Dermis blood vessel endothelial cell (primary cell): ENCODE measurements around the gene SLC44A3. TPM values are rescaled to one million over a fixed set of nuclear protein-coding genes. Genes with fewer than 3 reads are reported as not detected.

ENCODE experiments used
- DNase-seq: peaks from one replicate; pipeline ENCODE4 v3.0.0; 2010
- total RNA-seq: library from RNA; depleted of rRNA; stranded (reverse); fragments of >200 nt; gene quantifications from 2 replicates; pipeline ENCODE4 v1.2.3, GENCODE V29; 2014

SLC44A3 gene, protein sequence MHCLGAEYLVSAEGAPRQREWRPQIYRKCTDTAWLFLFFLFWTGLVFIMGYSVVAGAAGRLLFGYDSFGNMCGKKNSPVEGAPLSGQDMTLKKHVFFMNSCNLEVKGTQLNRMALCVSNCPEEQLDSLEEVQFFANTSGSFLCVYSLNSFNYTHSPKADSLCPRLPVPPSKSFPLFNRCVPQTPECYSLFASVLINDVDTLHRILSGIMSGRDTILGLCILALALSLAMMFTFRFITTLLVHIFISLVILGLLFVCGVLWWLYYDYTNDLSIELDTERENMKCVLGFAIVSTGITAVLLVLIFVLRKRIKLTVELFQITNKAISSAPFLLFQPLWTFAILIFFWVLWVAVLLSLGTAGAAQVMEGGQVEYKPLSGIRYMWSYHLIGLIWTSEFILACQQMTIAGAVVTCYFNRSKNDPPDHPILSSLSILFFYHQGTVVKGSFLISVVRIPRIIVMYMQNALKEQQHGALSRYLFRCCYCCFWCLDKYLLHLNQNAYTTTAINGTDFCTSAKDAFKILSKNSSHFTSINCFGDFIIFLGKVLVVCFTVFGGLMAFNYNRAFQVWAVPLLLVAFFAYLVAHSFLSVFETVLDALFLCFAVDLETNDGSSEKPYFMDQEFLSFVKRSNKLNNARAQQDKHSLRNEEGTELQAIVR
- 2.9 and 3.0 TPM in 2 replicates for total RNA-seq

DNA sequence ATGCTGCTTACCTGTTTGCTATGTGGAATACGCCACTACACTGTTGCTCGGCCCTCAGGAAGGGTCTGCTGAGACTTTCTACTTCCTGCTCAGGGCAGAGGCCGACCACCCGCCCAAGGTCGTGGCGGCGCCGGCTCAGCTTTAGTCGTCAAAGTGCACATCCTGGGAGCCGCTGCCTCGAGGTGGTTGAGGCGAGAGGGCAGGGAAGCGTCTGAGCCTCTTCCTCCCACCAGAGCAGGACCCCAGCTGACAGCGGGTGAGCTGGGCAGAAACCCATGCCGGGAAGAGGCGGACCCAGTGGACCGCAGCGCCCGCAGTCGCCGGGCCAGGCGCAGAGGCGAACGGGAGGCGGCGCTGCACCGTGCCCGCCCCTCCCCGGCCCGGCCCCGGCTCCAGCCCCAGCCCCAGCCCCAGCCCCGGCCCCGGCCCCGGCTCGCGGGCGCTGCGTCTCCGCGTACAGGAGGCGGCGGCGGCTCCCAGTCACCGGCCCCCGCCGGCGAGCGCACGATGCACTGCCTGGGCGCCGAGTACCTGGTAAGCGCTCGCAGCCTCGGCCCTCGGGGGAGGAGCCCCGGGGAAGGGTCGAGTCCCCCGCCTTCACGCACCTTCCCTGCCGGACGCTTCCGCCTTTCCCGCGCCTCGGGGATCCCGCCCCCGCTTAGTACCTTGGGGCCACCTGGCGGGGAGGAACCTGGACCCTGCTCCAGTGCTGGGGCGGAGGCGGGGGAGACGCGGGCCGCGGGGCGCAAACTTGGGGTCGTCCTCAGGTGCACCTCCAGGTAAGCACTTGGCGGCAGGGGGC lies at the start of gene SLC44A3:
Gene SLC44A3, plus strand, starts transcription at position 413 of the 802 bp plus-strand sequence. Its CDS starts 95 bp downstream, at position 508.
- peak; percentile 55 for DNase-seq

DNA sequence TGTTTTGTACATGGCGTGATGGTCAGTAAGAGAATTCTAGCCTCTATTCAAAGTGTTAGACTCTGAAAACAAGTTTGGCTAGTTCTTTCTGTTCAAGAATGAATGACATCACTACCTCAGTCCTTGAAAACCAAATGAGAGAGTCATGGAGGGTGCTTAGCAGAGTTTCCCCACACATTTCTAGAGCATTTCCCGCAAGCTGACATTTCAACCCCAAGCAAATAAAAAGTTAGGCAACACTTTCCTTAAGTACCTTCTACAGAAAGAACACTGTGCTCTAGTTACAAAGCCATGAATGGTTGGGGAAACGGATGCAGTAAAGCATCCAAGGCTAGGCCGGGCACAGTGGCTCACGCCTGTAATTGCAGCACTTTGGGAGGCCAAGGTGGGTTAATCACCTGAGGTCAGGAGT lies 47.9 kb upstream of the SLC44A3 start:
- DNase-seq: no peak

DNA sequence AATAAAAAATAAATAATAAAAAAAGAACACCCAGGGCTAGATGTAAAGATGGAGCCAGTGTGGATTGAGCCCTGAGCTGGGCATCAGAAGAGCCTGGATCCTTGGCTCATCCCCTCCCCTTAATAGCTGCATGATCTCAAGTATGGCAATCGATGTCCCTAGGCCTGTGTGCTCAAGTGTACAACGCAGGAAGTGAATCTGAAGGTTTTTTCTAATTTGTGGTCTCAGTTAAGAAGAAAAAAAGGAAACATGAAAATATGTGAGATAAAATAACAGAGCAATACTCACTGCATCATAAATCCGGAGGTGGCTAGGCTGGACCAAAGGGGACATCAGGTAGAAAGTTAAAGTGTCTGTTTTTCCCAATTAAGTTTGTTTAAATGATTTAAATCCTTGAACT lies 47.3 kb upstream of the SLC44A3 start:
- no peak for DNase-seq

DNA sequence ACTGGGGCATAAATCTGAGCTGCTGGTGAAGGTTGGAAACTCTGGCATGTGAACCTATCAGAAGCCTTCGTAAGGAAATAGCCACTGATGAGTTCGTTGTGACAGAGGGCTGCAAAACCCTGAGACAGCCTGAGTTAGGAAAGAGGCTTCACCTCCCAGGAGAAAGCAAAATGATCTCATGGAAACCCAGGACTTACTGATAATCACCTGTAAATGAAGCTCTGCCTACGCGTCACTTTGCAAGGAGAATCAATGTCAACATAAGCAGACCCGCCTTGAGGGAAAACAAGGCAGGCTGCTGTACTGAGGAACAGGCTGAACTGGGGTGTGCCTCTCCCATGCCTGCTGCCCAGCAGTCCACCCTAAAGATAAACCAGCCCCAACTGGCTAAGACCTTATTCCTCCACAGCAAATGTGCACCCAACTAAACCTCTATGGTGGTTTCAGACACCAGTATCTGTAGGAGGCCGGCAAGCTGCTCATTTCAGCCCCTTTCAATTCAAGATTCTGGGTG lies 46.8 kb upstream of the SLC44A3 start:
- no peak for DNase-seq

DNA sequence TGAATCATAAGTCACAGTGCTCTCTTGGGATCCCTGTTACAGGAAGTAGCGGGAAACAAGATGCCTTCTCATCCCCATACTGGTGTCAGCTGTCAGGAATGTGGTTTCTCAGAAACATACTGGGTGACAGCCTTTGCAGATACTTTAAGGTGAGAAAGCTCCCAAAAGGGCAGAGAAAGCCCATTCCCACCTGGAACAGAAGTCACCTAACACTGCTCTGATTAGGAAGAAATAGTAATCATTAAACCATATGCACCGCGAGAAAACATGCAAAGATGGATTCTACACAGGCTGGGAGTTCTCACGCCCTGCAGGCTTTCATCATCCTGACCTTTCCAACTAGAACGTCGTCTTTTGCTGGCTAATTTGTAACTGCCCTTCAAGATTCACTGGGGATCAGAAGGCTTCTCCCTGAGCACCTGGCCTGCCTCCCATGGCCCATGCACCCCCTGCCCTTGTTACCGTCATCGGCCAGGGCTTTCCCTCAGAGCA lies 46.2 kb upstream of the SLC44A3 start:
- no peak for DNase-seq

DNA sequence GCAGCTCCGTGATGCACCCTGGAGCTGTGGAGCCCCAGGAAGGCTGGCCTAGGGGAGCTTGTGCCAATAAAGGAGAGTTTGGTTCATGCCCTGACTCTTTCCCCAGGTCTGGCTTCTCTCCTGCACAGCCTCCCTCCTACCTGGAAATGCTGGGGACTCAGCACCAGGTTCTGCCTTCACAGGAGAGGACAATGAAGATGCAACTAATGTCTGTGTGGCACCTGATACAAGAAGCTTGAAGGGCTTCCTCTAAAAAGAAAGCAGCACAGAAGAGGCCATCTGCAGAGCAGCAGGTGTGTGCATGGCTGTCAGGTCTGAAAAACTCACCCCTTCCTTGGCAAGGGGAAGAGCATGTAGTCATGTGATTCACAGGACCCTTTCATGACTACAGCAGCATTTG lies 43.7 kb upstream of the SLC44A3 start:
- no peak for DNase-seq

DNA sequence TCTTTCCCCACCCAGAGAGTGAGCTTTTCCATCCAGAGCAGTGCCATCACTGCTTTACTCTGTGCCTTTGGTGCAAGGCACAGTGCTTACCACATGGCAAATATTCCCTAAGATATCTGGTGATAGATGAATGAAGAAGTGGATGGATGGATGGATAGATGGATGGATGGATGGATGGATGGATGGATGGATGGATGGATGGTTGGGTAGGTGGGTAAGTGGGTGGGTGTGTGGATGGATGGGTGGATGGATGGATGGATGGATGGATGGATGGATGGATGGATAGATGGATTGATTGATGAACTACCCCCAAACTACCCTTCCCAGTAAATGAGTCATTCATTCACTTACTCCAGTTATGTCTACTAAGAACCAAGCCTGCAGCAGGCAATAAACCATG lies 42.9 kb upstream of the SLC44A3 start:
- DNase-seq: no peak

DNA sequence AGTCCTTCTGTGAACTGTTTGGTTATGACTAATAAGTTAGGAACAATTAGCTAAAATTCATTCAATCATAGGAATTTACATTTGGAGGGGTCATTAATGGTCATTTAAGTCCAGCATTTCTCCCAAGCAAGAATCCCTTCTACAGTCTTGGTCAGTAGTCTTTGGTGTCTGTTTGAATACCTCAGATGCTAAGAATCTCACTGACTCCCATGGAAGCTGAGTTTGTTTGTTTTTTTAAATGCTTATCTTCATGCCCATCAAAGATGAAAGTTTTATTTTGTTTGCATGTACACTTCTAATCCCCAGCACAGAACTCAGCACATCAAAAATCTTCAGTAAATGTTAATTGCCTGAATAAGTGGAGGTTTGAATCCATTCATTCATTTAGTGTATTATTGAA lies 41.3 kb upstream of the SLC44A3 start:
- DNase-seq: no peak

DNA sequence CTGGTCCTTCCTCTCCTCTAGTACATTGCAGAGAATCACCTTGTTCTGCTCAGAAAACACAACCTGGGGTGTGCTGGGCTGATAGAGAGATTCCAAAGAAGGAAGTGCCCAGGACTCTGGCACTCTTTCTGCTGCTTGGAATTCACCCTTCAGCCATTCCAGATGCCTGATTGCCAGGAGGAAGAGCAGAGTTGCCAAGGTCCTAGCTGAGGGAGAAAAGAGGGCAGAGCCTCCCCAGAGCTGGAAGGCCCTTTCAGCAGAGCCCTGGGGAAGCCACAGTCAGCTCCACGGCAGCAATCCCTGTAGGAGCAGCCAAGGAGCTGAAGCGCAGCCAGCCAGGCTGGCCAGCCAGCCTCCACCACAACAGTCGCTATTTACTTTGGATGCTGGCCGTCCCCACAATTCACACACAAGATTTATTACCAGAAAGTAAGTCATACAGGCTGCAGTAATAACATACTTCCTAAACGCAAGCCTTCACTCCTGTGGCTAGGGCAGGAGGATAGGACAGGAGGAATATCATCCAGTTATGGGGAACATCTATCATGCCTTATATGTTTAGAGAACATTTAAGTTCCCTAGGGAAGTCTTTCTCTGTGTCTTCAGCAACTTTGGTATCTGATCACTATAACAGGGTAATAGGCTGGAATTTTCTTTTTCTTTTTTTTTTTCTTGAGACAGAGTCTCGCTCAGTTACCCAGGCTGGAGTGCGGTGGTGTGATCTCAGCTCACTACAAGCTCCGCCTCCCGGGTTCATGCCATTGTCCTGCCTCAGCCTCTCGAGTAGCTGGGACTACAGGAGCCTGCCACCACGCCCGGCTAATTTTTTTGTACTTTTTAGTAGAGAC lies 36.6 kb upstream of the SLC44A3 start:
- no peak for DNase-seq

DNA sequence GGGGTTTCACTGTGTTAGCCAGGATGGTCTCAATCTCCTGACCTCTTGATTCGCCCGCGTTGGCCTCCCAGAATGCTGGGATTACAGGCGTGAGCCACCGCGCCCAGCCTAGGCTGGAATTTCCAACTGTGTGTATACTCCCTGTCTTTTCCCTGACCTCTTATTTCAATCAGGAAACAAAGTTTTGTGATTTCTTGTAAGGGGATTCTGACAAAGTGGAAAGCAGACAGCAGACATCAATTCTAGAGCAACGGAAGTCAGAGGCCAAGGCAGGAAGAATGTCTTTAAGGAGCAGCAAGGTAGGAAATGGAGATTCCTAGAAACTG lies 36.0 kb upstream of the SLC44A3 start:
- no peak for DNase-seq

DNA sequence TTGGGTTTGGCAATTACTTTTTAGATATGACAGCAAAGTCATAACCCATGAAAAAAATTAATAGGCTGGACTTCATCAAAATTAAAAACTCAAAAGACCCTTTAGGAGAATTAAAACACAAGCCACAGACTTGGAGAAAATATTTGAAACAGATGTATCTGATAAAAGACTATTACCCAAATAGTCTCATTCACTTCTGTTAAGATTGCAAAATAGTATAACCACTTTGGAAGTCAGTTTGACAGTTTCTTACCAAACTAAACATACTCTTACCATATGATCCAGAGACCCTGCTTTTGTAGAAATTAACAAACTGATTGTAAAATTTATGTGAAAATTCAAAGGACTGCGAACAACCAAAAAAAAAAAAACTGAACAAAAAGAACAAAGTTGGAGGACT lies 32.5 kb upstream of the SLC44A3 start:
- no peak for DNase-seq

DNA sequence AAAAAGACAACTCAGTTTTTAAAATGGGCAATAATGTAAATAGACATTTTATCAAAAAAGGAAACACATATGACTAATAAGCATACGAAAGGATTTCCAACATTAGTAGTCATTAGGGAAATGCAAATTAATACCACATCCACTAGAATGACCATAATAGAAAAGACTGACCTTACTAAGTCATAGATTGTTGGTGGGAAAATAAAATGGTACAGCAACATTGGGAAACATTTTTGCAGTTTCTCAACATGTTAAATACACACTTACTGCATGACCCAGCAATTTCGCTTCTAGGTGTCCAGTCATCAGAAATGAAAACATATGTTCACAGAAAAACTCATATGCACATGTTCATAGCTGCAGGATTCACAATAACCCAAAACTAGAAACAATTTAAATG lies 29.9 kb upstream of the SLC44A3 start:
- no peak for DNase-seq

DNA sequence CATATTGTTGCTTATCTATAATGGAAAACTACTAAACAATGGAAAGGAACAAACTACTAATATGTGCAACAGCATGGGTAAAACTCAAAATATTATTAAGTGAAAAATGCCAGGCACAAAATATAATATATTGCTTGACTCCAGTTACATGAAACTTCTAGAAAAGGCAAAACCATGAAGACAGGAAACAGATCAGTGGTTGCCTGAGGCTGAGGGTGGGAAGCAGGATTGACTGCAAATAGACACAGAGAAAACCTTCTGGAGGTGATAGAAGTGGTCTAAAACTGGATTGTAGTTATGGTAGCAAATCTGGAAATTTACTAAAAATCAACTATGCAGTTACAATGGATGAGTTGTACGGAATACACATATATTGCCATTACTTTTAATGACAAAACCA lies 29.5 kb upstream of the SLC44A3 start:
- no peak for DNase-seq

DNA sequence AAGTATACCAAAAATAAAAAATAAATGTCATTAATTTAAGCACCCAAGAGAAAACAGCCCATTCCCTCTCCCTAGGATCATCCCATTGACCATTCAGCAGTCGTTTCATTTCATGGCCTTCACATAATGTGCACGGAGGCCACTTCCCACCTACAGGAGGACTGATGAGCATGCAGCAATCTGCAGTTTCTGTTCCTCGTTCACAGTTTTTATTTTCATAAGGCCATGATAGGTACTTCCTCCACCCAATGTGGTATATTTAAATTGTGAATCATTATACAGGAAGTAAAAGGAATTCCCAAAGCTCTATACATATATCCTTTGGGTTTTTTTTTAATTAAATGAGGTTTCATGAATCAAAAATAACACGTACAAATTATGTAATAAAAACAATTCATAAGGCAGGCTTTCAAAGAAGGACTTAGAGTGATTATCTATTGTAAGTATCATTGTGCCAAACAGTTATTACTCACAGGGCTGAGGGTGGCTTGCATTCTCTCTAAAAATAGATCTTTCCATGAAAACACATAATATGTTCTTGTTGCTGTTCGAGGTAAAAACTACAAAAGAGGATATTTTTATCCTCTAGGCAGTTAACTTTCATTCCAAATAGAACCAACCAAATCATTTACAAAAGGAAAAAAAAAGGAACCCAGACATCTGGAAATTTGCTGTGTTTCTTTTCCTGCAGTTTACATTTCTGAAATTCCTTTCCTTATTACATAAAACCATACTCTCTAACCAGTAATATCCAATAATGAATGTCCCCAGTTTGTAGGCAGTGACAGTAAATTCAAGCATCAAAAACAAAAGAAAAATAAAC lies 27.5 kb upstream of the SLC44A3 start:
- peak; percentile 76 for DNase-seq

DNA sequence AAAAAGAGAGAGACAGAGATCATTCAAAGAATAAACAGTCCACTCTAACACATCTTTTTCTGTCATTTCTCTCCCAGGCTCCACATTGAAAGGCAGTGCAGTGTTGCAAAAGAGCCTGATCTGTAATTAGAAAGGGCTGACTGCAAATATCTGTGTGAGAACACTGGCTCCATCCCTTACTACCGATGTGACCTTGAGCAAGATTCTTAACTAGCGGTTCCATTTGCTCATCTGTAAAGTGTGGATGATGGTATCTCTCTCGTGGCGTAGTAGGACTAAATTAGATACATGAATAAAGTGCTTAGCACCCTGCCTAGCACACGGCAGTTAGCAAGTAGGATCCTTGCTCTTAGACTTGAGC lies 26.9 kb upstream of the SLC44A3 start:
- no peak for DNase-seq

DNA sequence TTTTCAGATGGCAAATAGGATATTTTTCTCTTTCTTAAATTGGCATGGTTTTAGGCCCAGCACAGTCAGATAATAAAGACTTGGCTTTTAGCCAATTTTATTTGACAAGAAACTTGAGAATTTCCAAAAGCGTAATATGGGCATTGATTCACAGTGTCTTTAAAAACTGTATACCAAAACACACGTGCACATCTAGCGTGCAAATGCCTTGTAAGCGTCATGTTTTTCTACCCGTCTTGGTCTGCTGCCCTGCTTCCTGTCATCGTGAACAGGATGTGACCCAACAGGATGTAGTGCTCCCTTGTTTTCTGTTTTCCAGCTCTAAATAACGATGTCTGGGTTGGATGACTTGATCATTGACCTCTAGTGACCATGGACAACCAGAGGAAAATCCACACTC lies 24.7 kb upstream of the SLC44A3 start:
- peak; percentile 95 for DNase-seq

DNA sequence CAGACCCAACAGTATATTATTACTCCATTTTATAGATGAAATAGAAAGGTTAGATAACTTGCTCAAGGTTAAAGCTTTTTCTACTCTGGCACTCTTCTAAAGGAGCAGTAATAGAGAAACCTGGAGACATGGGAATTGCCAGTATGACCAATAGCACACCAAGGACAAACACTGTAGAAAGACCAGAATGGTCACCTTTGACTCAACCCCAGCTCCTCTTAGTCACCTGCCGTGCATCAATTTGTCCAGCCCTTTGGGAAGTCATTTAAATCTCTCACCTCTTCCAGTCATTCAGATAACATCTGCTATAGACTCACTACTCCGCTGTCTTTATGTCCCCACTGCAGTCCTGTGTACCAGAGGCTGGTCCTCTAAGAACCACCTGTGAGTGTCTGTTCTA lies 23.9 kb upstream of the SLC44A3 start:
- DNase-seq: no peak

DNA sequence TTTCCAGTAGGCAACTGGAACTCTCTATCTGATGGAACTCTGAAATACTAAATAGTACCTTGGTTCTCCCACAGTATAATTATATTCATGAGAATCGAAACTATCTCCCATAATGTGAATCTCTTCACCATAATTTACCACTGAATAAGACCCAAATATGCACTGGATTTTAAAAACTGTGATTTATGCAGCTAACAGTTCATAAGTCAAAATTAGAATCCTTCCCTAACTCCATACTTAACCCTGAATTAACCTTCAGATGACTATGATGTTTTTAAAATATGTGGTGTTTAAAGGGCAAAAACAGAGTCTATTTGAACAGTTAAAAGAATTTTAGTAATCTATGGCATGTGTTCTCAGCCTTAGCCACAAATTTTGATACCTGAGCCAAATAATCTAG lies 22.9 kb upstream of the SLC44A3 start:
- no peak for DNase-seq

DNA sequence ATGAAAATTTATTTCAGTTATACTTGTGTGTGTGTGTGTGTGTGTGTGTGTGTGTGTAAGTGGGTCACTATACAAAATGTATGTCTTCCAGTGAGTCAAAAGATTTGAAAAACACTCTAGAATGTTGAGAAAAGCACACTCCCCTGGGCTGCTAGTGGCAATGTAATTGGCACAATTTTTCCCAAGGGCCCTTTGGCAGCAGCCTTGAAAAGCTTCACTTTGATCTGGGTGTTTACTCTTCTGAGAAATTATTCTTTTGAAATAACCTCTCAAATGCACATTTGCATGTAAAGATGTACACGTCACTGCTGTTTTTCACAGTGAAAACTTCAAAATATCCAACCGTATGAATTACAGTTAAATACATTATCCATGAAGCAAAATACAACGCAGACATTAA lies 22.1 kb upstream of the SLC44A3 start:
- no peak for DNase-seq

DNA sequence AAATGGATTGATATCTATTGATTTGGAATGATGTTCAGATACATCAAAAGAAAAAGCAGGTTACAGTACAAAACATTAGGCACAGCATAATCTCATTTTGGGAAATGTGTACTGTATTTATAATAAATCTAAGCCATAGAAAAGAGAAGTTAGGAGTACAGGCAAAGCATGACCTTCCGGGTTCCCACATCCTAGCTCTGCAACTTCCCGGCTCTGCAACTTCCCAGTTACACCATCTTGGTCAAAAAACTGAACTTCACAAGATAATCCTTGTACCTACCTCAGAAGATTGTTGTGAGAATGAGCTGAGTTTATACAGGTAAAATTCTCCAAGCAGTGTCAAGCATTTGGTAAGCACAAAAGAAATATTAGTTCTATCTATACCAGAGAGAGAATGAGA lies 21.7 kb upstream of the SLC44A3 start:
- DNase-seq: no peak

DNA sequence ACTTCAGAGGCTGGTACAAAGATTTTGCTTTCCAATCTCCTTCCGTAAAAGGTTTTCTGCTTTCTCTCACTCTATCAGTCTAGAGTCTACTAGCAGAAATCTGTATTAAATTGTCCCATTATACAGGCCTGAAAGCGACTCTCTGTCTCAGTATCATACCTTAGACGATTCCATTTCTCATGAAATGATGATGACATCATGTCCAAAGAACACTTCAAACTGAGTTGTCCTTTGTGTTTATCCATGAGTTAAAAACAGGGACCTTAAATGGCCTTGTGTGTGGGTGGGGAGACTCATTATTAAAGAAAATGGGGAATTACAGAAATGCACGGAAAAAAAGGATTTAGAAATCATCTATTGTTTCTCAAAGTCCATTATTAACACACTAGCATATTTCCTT lies 21.0 kb upstream of the SLC44A3 start:
- DNase-seq: peak; percentile 42
